ENCODE measurements around the gene TTC33. TPM values are rescaled to one million over a fixed set of nuclear protein-coding genes. Genes with fewer than 3 reads are reported as not detected.

Gene TTC33
- total RNA-seq, 1 donor from 2014 or later: 7.6 TPM

DNA sequence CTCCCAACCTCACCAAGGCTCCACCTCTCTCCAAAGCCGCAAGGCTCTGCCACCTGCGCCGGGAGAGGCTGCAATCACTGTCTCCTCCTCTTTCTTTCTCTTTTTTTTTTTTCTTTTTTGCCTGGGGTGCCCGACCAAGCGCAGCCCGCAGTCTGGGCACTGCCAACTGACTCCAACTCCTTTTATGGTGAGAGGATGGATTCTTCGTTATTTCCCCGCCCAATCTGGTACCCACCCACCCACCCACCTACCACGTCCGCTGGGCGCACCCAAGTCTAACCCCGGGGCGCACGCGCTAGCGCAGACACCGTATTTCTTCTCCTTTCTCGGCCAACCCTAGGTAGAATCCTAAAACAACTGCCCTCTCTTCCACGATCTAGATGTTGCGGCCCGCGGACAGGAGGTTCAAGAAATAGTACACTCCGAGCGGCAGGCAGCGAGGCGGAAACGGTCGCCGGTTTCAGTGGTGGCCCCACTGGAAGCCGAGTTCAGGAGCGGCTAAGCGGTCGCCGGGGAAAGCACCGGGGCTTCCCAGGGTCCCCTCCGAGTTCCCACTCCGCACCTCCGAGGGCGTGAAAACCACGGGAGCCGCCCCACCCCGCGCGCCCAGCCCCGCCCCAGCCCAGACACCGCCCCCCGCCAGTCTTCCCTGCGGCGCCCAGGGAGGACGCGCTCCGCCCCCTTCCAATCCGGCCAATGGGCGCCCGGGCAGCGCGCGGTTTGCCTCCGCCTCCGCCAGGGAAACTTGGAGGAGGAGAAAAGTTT is 76.4 kb downstream of the TTC33 start:
- TF ChIP-seq, protein P1, sequence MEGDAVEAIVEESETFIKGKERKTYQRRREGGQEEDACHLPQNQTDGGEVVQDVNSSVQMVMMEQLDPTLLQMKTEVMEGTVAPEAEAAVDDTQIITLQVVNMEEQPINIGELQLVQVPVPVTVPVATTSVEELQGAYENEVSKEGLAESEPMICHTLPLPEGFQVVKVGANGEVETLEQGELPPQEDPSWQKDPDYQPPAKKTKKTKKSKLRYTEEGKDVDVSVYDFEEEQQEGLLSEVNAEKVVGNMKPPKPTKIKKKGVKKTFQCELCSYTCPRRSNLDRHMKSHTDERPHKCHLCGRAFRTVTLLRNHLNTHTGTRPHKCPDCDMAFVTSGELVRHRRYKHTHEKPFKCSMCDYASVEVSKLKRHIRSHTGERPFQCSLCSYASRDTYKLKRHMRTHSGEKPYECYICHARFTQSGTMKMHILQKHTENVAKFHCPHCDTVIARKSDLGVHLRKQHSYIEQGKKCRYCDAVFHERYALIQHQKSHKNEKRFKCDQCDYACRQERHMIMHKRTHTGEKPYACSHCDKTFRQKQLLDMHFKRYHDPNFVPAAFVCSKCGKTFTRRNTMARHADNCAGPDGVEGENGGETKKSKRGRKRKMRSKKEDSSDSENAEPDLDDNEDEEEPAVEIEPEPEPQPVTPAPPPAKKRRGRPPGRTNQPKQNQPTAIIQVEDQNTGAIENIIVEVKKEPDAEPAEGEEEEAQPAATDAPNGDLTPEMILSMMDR (conservative IDR thresholded peaks at IDR 0.05; ENCODE audit: low read depth, low read length): no peak
- H3K4me3 ChIP-seq (ENCODE audit: low read depth, low read length): peak overlapping the region; percentile 73
- peak; percentile 54 for DNase-seq (ENCODE audit: low read depth)

DNA sequence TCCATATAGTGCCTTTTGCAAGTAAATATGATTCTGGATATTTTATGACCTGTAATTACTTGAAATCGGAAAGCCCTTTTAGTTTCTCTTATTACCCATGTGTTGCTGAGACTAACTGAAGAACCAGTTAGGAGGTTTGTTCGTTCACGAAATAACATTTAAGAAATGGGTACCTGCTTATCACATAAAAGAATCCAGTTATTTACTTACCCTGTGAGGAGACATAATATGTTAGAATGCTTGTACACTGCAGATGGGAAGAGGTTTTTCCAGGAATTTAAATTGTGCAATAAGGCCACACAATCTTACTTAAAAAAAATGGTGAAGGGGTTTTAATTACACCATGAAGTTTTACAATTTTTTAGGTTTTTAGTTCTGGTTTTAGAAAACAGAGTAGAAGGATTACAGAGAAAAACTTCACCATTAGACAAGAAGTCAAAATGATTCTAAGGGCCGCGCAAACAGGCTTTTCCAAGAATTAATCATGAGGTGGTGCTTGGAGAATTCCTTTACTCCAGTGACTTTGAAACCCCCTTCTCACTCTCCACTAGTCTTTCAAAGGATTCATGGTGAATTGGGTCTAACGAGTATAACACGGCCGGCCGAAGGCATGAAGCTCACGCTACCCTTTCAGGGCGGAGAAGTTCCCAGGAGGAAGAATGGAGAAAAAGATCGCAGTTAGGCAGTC is 77.2 kb downstream of the TTC33 start:
- peak overlapping the region; percentile 73 for H3K4me3 ChIP-seq (ENCODE audit: low read depth, low read length)
- no peak for DNase-seq (ENCODE audit: low read depth)
- TF ChIP-seq, protein P1 (conservative IDR thresholded peaks at IDR 0.05; ENCODE audit: low read depth, low read length): no peak

DNA sequence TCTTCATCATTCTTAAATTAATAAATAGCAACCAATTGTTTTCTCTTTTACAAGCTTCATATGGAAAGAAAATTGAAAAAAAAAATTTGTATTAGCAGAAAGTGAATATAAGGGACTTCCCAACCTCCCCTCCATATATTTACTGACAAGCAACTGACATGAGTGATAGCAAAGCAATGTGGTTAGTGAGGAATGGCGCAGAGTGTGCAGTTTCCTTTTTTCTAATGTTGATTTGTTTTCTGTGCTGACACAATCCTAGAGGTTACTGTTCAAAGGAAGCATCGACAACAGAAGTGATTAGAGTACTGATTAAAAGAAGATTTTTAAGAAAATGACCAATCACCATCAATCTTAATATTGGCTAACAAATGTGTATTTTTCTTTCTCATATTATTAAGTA is 77.7 kb downstream of the TTC33 start:
- DNase-seq (ENCODE audit: low read depth): no peak
- no peak overlapping the region for H3K4me3 ChIP-seq (ENCODE audit: low read depth, low read length)
- TF ChIP-seq, protein P1 (conservative IDR thresholded peaks at IDR 0.05; ENCODE audit: low read depth, low read length): no peak

DNA sequence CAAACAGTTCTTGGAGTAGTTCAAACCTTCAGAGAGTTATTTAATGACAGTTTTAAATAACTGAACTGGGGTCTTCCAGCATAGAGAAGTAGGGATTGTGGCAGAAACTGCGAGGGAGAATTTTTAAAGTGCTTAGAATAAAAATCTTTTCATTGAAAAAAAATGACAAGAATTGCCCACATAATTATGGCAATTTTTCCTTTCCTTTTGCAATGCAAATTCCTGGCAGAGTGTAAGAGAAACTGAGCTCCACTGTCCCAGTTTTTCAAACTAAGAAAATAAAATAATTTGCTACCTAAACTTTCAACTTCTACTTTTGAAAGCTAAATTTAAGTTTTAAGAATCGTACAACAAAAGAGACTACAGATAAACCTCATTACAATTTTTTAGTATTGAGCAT is 78.3 kb downstream of the TTC33 start:
- H3K4me3 ChIP-seq (ENCODE audit: low read depth, low read length): no peak overlapping the region
- no peak for DNase-seq (ENCODE audit: low read depth)
- TF ChIP-seq, protein P1 (conservative IDR thresholded peaks at IDR 0.05; ENCODE audit: low read depth, low read length): no peak

DNA sequence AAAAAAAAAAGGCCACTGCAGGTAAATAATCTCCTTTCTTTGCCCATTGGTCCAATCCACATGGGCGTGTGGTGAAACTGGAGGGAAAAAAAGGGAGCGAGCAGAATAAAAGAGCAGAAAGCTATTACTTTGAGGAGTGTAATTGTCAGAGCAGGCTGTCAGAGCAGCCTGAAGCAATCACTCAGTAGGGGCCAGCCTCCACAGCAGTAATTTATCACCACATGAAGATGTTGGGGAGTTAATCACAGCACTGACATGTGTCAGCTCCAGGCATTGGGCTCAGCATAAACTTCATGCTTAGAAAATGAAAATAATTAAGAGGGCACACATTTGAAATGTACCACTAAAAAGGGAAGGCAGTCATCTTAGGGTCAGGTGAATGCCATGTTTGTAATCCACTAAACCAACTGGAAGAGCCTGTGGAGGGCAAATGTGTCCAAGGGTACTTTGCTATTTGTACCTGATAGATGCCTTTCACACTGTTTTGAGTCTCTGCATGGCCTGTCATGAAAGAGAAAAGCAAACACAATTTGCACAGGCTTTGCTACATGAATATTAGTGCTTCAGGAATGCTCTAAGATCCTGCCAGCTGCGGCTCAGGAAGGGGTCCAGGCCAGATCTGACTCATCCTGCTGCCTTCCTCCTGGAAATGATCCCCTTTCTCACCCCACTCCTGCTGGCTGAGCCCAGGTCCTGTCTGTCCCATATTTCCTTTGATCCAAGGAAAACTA is 79.0 kb downstream of the TTC33 start:
- no peak overlapping the region for H3K4me3 ChIP-seq (ENCODE audit: low read depth, low read length)
- no peak for DNase-seq (ENCODE audit: low read depth)
- TF ChIP-seq, protein P1 (conservative IDR thresholded peaks at IDR 0.05; ENCODE audit: low read depth, low read length): no peak

DNA sequence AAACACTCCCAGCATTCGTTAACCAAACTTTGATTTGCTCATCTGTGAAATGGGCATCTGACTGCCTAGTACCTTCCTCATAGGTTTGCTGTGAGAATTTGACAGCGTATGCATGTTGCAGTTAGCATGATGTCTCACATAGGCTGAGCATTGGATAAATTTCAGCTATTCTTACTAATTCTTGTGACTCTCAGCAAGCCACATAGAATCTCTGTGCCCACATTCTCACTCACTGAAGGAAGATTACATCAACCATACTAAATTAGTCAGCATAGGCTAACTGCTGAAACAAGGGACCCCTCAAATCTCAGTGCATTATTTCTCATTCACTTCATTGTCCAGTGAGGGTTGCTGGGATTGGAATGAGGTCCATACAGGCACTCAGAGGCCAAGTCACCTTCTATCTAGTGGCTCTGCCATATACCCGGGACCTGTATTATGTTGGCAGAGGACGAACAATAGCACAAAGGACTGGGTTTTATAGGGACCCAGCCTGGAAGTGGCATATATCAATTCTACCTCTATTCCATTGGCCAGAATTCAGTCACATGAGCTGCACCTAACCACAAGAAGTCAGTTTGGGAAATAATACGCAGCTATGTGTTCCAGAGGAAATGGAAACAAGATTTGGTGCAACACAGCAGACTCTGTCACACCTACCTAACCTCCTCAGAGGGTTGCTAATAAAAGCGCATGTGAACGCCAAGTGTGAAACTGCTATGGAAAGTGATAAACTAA is 80.2 kb downstream of the TTC33 start:
- DNase-seq (ENCODE audit: low read depth): no peak
- no peak overlapping the region for H3K4me3 ChIP-seq (ENCODE audit: low read depth, low read length)
- TF ChIP-seq, protein P1 (conservative IDR thresholded peaks at IDR 0.05; ENCODE audit: low read depth, low read length): no peak
